Smooth muscle cell of the brain vasculature (primary cell): Measurements from ENCODE around the gene STRIP2.
"Not testable (repeated sequence)": the region's sequence is repeated elsewhere in the genome, so short reads cannot be mapped to it uniquely, and the experiment has no call there.

Source experiments
- DNase-seq: peaks from one replicate; pipeline ENCODE4 v3.0.0-alpha.2; 2012; ENCODE audit warnings: low read depth, low spot score

Gene STRIP2

GRCh38 chr7:129453510-129454248 lies 19.4 kb downstream of the STRIP2 start:
- no peak for DNase-seq

GRCh38 chr7:129454249-129454551 lies 20.0 kb downstream of the STRIP2 start:
- no peak for DNase-seq

- DNase-seq, result no peak
Measured at GRCh38 chr7:129456421-129456820, 22.2 kb downstream of the STRIP2 start.

GRCh38 chr7:129457101-129457500 lies 22.9 kb downstream of the STRIP2 start:
- DNase-seq, result no peak

- DNase-seq, result no peak
Measured at GRCh38 chr7:129458171-129458570, 23.9 kb downstream of the STRIP2 start.

- DNase-seq, result no peak
Measured at GRCh38 chr7:129461809-129462208, 27.6 kb downstream of the STRIP2 start.

GRCh38 chr7:129462420-129462819 lies 28.2 kb downstream of the STRIP2 start:
- no peak for DNase-seq

GRCh38 chr7:129464194-129464593 lies 30.0 kb downstream of the STRIP2 start:
- DNase-seq, result no peak

- DNase-seq, result no peak
Measured at GRCh38 chr7:129465080-129465479, 30.8 kb downstream of the STRIP2 start.

- no peak for DNase-seq
Measured at GRCh38 chr7:129466796-129467195, 32.6 kb downstream of the STRIP2 start.

- DNase-seq, result no peak
Measured at GRCh38 chr7:129468087-129468486, 33.9 kb downstream of the STRIP2 start.

- DNase-seq, result no peak
Measured at GRCh38 chr7:129468547-129468946, 34.3 kb downstream of the STRIP2 start.

GRCh38 chr7:129469930-129470329 lies 35.7 kb downstream of the STRIP2 start:
- no peak for DNase-seq

GRCh38 chr7:129470411-129470810 lies 36.2 kb downstream of the STRIP2 start:
- DNase-seq, result no peak

- no peak for DNase-seq
Measured at GRCh38 chr7:129471402-129471827, 37.2 kb downstream of the STRIP2 start.

- DNase-seq, result not testable (repeated sequence)
Measured at GRCh38 chr7:129475931-129476330, 41.7 kb downstream of the STRIP2 start.

- not testable (repeated sequence) for DNase-seq
Measured at GRCh38 chr7:129476398-129476797, 42.2 kb downstream of the STRIP2 start.

GRCh38 chr7:129479831-129480230 lies 45.6 kb downstream of the STRIP2 start:
- DNase-seq, result no peak

GRCh38 chr7:129480674-129481363 lies 46.6 kb downstream of the STRIP2 start:
- DNase-seq, result no peak

- not testable (repeated sequence) for DNase-seq
Measured at GRCh38 chr7:129481376-129481775, 47.1 kb downstream of the STRIP2 start.

GRCh38 chr7:129482781-129483180 lies 48.5 kb downstream of the STRIP2 start:
- no peak for DNase-seq

GRCh38 chr7:129489491-129489890 lies 55.3 kb downstream of the STRIP2 start:
- DNase-seq, result no peak

GRCh38 chr7:129492391-129492790 lies 58.2 kb downstream of the STRIP2 start:
- no peak for DNase-seq
